AG09319 (cell line): ENCODE measurements around the gene FNIP2.
"Not testable (repeated sequence)": the region's sequence is repeated elsewhere in the genome, so short reads cannot be mapped to it uniquely, and the experiment has no call there.

Source experiments
- DNase-seq: peaks from one replicate; pipeline ENCODE4 v3.0.0-alpha.2; 2010; ENCODE audit warnings: low read depth; ENCODE audit errors: extremely low read depth
- CTCF ChIP-seq: IDR thresholded peaks from 2 replicates; pipeline ENCODE4 v1.5.1; 2011; ENCODE audit warnings: low read depth, mild to moderate bottlenecking, inconsistent platforms, low read length, moderate library complexity

FNIP2 gene

GRCh38 chr4:158875026-158875425 is 106.2 kb downstream of the FNIP2 start:
- TF ChIP-seq CTCF = no peak
- DNase-seq = no peak

GRCh38 chr4:158875455-158875854 is 106.6 kb downstream of the FNIP2 start:
- DNase-seq = no peak
- TF ChIP-seq CTCF = no peak

GRCh38 chr4:158877069-158877468 is 108.2 kb downstream of the FNIP2 start:
- DNase-seq = no peak
- no peak for TF ChIP-seq CTCF

GRCh38 chr4:158882142-158882541 is 113.3 kb downstream of the FNIP2 start:
- not testable (repeated sequence) for DNase-seq

GRCh38 chr4:158884280-158884679 is 115.5 kb downstream of the FNIP2 start:
- no peak for DNase-seq
- TF ChIP-seq CTCF = no peak

- no peak for TF ChIP-seq CTCF
- no peak for DNase-seq
These were observed 116.7 kb downstream of the FNIP2 start for GRCh38 chr4:158885564-158885963.

- no peak for TF ChIP-seq CTCF
These were observed 121.5 kb downstream of the FNIP2 start for GRCh38 chr4:158890294-158890693.

GRCh38 chr4:158891256-158891655 is 122.4 kb downstream of the FNIP2 start:
- TF ChIP-seq CTCF = no peak
- DNase-seq = no peak

More at GRCh38 chr4:158890294-158890693, 121.5 kb downstream of the FNIP2 start:
- DNase-seq = no peak
